Measurements from ENCODE around the gene SNPH. TPM values are rescaled to one million over a fixed set of nuclear protein-coding genes. Genes with fewer than 3 reads are reported as not detected.

The SNPH gene
- total and polyA plus RNA-seq, 2 of the 4 experiments (the other 2 are of a cell fraction), result 3.1 to 4.5 TPM

GRCh38 chr20:1330075-1330830, 64.2 kb downstream of the SNPH start:
- H3K27ac ChIP-seq (ENCODE audit: insufficient read depth, low read length), result no peak overlapping the region
- H2AFZ ChIP-seq (replicated peaks; ENCODE audit: low read length, poor library complexity), result no peak overlapping the region
- dilution Hi-C loops (cut with HindIII; ENCODE audit: low sequenced_read_pairs, unreplicated experiment) (no loop called here), intact Hi-C loops (cut with micrococcal nuclease) (no loop called here), in situ Hi-C loops (cut with MboI; ENCODE audit: low sequenced_read_pairs) (loop anchor here (25.0 kb wide), 1 partner anchor 507 kb away; no protein-coding TSS in a partner anchor)
- H3K56ac ChIP-seq (ENCODE audit: extremely low read depth, insufficient read depth, low read length), result no peak overlapping the region
- peaks cover 38% of the 10 kb centered on the region for H3K9me1 ChIP-seq (ENCODE audit: insufficient read depth, low read length)
- peaks cover 9% of the 10 kb centered on the region; the same call in 1 of the 2 replicates for H3K36me3 ChIP-seq (ENCODE audit: control insufficient read depth, insufficient read depth, low read length)
- H3K23ac ChIP-seq (ENCODE audit: low read depth, low read length), result peak overlapping the region; percentile 23; the same call in 1 of the 2 replicates
- H3K4ac ChIP-seq (ENCODE audit: low read depth, low read length), result no peak overlapping the region
- no peak overlapping the region for H3K14ac ChIP-seq (replicated peaks; ENCODE audit: low read depth, low read length)
- H3K27me3 ChIP-seq (ENCODE audit: control insufficient read depth, insufficient read depth, low read length), result no peaks in the 10 kb centered on the region
- no peak overlapping the region for H4K5ac ChIP-seq (ENCODE audit: low read depth, low read length)
- no peak overlapping the region for H3K9ac ChIP-seq (ENCODE audit: low read depth, low read length)
- no peak overlapping the region for H3K18ac ChIP-seq (ENCODE audit: low read depth, low read length)
- H3K9me3 ChIP-seq (ENCODE audit: control insufficient read depth, insufficient read depth, low read length), result no peaks in the 10 kb centered on the region
- peaks cover 4% of the 10 kb centered on the region; the same call in 1 of the 2 replicates for H4K20me1 ChIP-seq (ENCODE audit: insufficient read depth, low read length)
- H2BK5ac ChIP-seq (ENCODE audit: low read depth, low read length, poor library complexity, severe bottlenecking), result no peak overlapping the region
- no peak overlapping the region for H2BK120ac ChIP-seq (ENCODE audit: low read depth, low read length)
- WGBS, 2 experiments (ENCODE audit: extremely low coverage in 2 of 2, insufficient read length in 1 of 2), result 90% methylated on average over 2 of the region's 6 CpGs; no CpG with 5 or more reads in 1 of the 2 experiments
- H2AK9ac ChIP-seq (replicated peaks; ENCODE audit: low read depth, low read length, poor library complexity), result no peak overlapping the region
- TF ChIP-seq RFX5 (IDR thresholded peaks at IDR 0.05; ENCODE audit: low read depth, low read length), result no peak
- no peak for TF ChIP-seq MAZ (IDR thresholded peaks at IDR 0.05; ENCODE audit: borderline replicate concordance, low read depth, low read length)
- H3K4me1 ChIP-seq (ENCODE audit: control insufficient read depth, insufficient read depth, low read length), result peaks cover 17% of the 10 kb centered on the region
- peak overlapping the region; percentile 24; the same call in 1 of the 2 replicates for H2AK5ac ChIP-seq (ENCODE audit: low read depth, low read length)
- H3K79me1 ChIP-seq (ENCODE audit: low read depth in 1 of 2, low read length in 2 of 2), result peaks cover 58 to 93% of the 10 kb centered on the region in 2 experiments
- no peak overlapping the region for H4K8ac ChIP-seq (ENCODE audit: low read depth in 2 of 2, low read length in 2 of 2)
- no peak overlapping the region for H3K4me3 ChIP-seq (ENCODE audit: insufficient read depth, low read depth, low read length)
- ATAC-seq (ENCODE audit: low read depth), result no peak
- H2BK20ac ChIP-seq (ENCODE audit: low read depth, low read length), result no peak overlapping the region
- POLR2A ChIA-PET (ENCODE audit: unreplicated experiment), result no interaction called here
- CTCF ChIA-PET, result no interaction called here
- H4K91ac ChIP-seq (ENCODE audit: insufficient read depth, low read depth, low read length), result no peak overlapping the region
- H2BK15ac ChIP-seq (ENCODE audit: low read depth, low read length), result no peak overlapping the region
- H3K4me2 ChIP-seq (ENCODE audit: low read depth, low read length), result no peak overlapping the region
- no TSS peak for BruUV-seq (replicated peaks)
- no peak for DNase-seq

Data from IMR-90 (cell line).